A673 (cell line): ENCODE data around the gene ME3. TPM values are rescaled to one million over a fixed set of nuclear protein-coding genes. Genes with fewer than 3 reads are reported as not detected.

Source experiments
- BruUV-seq: library from RNA; stranded (reverse); fragments of 400-500 nt; replicated peaks from 2 replicates; lab custom pipeline; 2021; lab: Mats Ljungman, UMichigan
- CTCF ChIA-PET: fragments of 300-600 bp; sonication (Branson Sonifier 250); formaldehyde crosslinking; loops from one replicate; lab custom pipeline; 2022; ENCODE audit warnings: antibody characterized with exemption; lab: Charles Lee
- POLR2A ChIA-PET: fragments of 300-600 bp; sonication (Branson Sonifier 250); formaldehyde crosslinking; loops from one replicate; lab custom pipeline; 2022; ENCODE audit warnings: antibody characterized with exemption; ENCODE audit not compliant: low non-redundant PET; lab: Charles Lee
- DNase-seq: peaks from one replicate; pipeline ENCODE4 v3.0.0-alpha.2; 2015; ENCODE audit warnings: low spot score
- H3K27ac ChIP-seq: fragments of 200-600 bp; sonication (generic); 2 replicates; pipeline ENCODE4 v1.5.1; 2016; ENCODE audit warnings: mixed run types, low read depth, mild to moderate bottlenecking, mixed read lengths, antibody characterized with exemption, low read length; ENCODE audit not compliant: poor library complexity, severe bottlenecking
- H3K27me3 ChIP-seq: fragments of 200-600 bp; sonication (generic); replicated peaks from 2 replicates; pipeline ENCODE4 v1.6.1; 2017; ENCODE audit warnings: mixed run types, low read depth, mild to moderate bottlenecking, mixed read lengths, antibody characterized with exemption, low read length; ENCODE audit not compliant: insufficient read depth, poor library complexity
- H3K36me3 ChIP-seq: fragments of 200-600 bp; sonication (generic); 2 replicates; pipeline ENCODE4 v1.6.1; 2016; ENCODE audit warnings: mixed run types, mild to moderate bottlenecking, mixed read lengths, antibody characterized with exemption, low read length; ENCODE audit not compliant: insufficient read depth, poor library complexity, severe bottlenecking
- H3K4me1 ChIP-seq: fragments of 200-600 bp; sonication (generic); 2 replicates; pipeline ENCODE4 v1.6.1; 2017; ENCODE audit warnings: mixed run types, mild to moderate bottlenecking, mixed read lengths, antibody characterized with exemption, low read length; ENCODE audit not compliant: insufficient read depth, poor library complexity, severe bottlenecking
- H3K4me3 ChIP-seq: fragments of 200-600 bp; sonication (generic); 2 replicates; pipeline ENCODE4 v1.5.1; 2016; ENCODE audit warnings: low read depth, mixed run types, mild to moderate bottlenecking, mixed read lengths, low read length; ENCODE audit not compliant: poor library complexity, severe bottlenecking
- H3K9me3 ChIP-seq: fragments of 200-600 bp; sonication (generic); 2 replicates; pipeline ENCODE4 v1.6.1; 2016; ENCODE audit warnings: mixed run types, low read depth, mild to moderate bottlenecking, mixed read lengths, antibody characterized with exemption, low read length; ENCODE audit not compliant: poor library complexity, severe bottlenecking
- CTCF ChIP-seq: fragments of 300-800, 200-600 bp; sonication (generic); conservative IDR thresholded peaks from 2 replicates; pipeline ENCODE4 v1.5.1; 2017; ENCODE audit warnings: low read depth, mild to moderate bottlenecking, antibody characterized with exemption, low read length, moderate library complexity, mixed read lengths
- EZH2 ChIP-seq: fragments of 200-600 bp; sonication (generic); IDR thresholded peaks from 2 replicates; pipeline ENCODE4 v1.6.1; 2017; ENCODE audit warnings: borderline replicate concordance, low read depth, mild to moderate bottlenecking, mixed read lengths, antibody characterized with exemption, low read length; ENCODE audit not compliant: poor library complexity, severe bottlenecking
- intact Hi-C: fragments of 100-400 bp; cut with micrococcal nuclease; formaldehyde crosslinking; loops from one replicate; pipeline ENCODE4 v1.10.0; 2022; ENCODE audit not compliant: unreplicated experiment
- total RNA-seq: library from RNA; stranded (reverse); gene quantifications from 2 replicates; pipeline ENCODE4 v1.2.3, GENCODE V29; 2021

ME3 gene
- total RNA-seq, 1 experiment from 2014 or later: 7.6 TPM

- TF ChIP-seq CTCF (peak; percentile 78), EZH2 (no peak)
- CTCF ChIA-PET: interaction anchor here (1.0 kb wide), 1 partner anchor 59 kb away, joined by 3 read pairs; no protein-coding TSS in a partner anchor
- Histone ChIP-seq H3K9me3 (no peaks in the 10 kb centered on the region), H3K4me1 (peaks cover 5% of the 10 kb centered on the region), H3K27me3 (no peaks in the 10 kb centered on the region), H3K4me3 (no peak overlapping the region), H3K27ac (no peak overlapping the region), H3K36me3 (no peaks in the 10 kb centered on the region)
- peak; percentile 81 for DNase-seq
- intact Hi-C loops: no loop called here
- POLR2A ChIA-PET: no interaction called here
- no TSS peak for BruUV-seq
Measured at GRCh38 chr11:86676533-86677154, 4.2 kb upstream of the ME3 start.

GRCh38 chr11:86676010-86676409, 3.6 kb upstream of the ME3 start:
- no peak for DNase-seq
- no peaks in the 10 kb centered on the region for H3K36me3 ChIP-seq
- no peak overlapping the region for H3K27ac ChIP-seq
- ChIA-PET POLR2A (no interaction called here), CTCF (no interaction called here)
- no TSS peak for BruUV-seq
- H3K27me3 ChIP-seq: no peaks in the 10 kb centered on the region
- intact Hi-C loops: no loop called here
- H3K9me3 ChIP-seq: no peaks in the 10 kb centered on the region
- TF ChIP-seq CTCF: no peak
- no peak for TF ChIP-seq EZH2
- peaks cover 9% of the 10 kb centered on the region for H3K4me1 ChIP-seq
- H3K4me3 ChIP-seq: no peak overlapping the region

- ChIA-PET POLR2A (no interaction called here), CTCF (no interaction called here)
- Histone ChIP-seq H3K9me3 (no peaks in the 10 kb centered on the region), H3K4me1 (peaks cover 16% of the 10 kb centered on the region), H3K36me3 (no peaks in the 10 kb centered on the region), H3K27ac (no peak overlapping the region), H3K4me3 (no peak overlapping the region), H3K27me3 (no peaks in the 10 kb centered on the region)
- no peak for DNase-seq
- intact Hi-C loops: no loop called here
- TF ChIP-seq EZH2 (no peak), CTCF (no peak)
- BruUV-seq: no TSS peak
Measured at GRCh38 chr11:86675017-86675416, 2.6 kb upstream of the ME3 start.
